Effector memory CD4-positive, alpha-beta T cell (primary cell): Measurements from ENCODE around the gene NPAS3.

ENCODE experiments used
- DNase-seq, 3 donors: peaks; one replicate each; pipeline ENCODE4 v3.0.0-alpha.2; 2020
- H3K27ac ChIP-seq: 2 replicates; pipeline ENCODE4 v1.7.0; 2013; ENCODE audit warnings: mild to moderate bottlenecking, low read length, moderate library complexity; ENCODE audit not compliant: insufficient read depth, poor library complexity, severe bottlenecking
- H3K27me3 ChIP-seq: replicated peaks from 2 replicates; pipeline ENCODE4 v1.7.0; 2013; ENCODE audit warnings: mild to moderate bottlenecking, low read length; ENCODE audit not compliant: insufficient read depth, control insufficient read depth, poor library complexity, severe bottlenecking
- H3K36me3 ChIP-seq: 2 replicates; pipeline ENCODE4 v1.7.0; 2013; ENCODE audit warnings: mild to moderate bottlenecking, low read length, moderate library complexity; ENCODE audit not compliant: control insufficient read depth, insufficient read depth
- H3K4me1 ChIP-seq: 2 replicates; pipeline ENCODE4 v1.7.0; 2013; ENCODE audit warnings: low read length, mild to moderate bottlenecking; ENCODE audit not compliant: control insufficient read depth, insufficient read depth, poor library complexity, severe bottlenecking
- H3K4me3 ChIP-seq: 2 replicates; pipeline ENCODE4 v1.7.0; 2013; ENCODE audit warnings: low read length, low read depth, mild to moderate bottlenecking; ENCODE audit not compliant: insufficient read depth, poor library complexity, severe bottlenecking
- H3K9me3 ChIP-seq: 2 replicates; pipeline ENCODE4 v1.7.0; 2013; ENCODE audit warnings: mild to moderate bottlenecking, low read length, moderate library complexity; ENCODE audit not compliant: control insufficient read depth

Gene NPAS3

GRCh38 chr14:32980178-32980901 is 41.7 kb downstream of the NPAS3 start:
- Histone ChIP-seq H3K4me3 (no peak overlapping the region), H3K27ac (no peak overlapping the region), H3K36me3 (no peaks in the 10 kb centered on the region), H3K9me3 (no peaks in the 10 kb centered on the region), H3K27me3 (no peaks in the 10 kb centered on the region), H3K4me1 (no peaks in the 10 kb centered on the region)
- DNase-seq, result no peak

GRCh38 chr14:32980902-32981501 is 42.3 kb downstream of the NPAS3 start:
- Histone ChIP-seq H3K9me3 (no peaks in the 10 kb centered on the region), H3K4me1 (no peaks in the 10 kb centered on the region), H3K27me3 (no peaks in the 10 kb centered on the region), H3K4me3 (no peak overlapping the region), H3K36me3 (no peaks in the 10 kb centered on the region), H3K27ac (no peak overlapping the region)
- DNase-seq, result no peak

DNA sequence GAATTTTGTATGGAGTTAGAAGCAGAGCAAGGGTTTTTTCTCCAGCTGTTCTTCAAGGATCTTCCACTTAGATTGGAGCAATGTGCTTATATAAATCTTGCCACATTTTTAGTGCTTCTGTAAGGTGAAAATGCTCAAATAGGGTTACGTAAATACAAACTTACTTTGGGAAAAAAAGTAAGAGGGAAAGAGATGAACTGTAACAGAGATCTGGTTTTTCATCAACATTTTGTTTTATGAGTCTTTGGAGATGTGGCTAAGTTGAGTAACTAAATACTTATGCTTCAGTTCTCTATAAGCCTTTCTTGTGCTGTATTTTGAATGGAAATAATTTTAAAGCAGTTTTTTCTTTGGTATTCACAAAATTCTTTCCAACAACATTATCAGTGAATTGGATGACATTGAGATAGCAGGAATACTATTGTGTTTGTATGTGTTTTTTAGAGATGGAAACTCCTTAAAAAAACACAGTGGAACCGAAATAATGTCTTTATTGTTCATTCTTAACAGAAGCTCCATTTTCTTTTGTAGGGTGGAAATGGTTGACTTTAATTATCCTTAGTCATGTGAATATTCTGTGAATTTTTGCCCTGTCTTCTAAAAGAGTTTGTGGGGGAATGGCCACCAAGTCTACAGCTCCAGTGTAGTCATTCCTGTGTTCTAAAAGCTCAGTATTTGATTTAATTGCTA is 45.7 kb downstream of the NPAS3 start:
- Histone ChIP-seq H3K36me3 (no peaks in the 10 kb centered on the region), H3K27me3 (no peaks in the 10 kb centered on the region), H3K9me3 (no peaks in the 10 kb centered on the region), H3K4me1 (no peaks in the 10 kb centered on the region), H3K27ac (no peak overlapping the region), H3K4me3 (no peak overlapping the region)
- no peak for DNase-seq

- no peak for DNase-seq
- H3K9me3 ChIP-seq, result no peaks in the 10 kb centered on the region
- no peak overlapping the region for H3K27ac ChIP-seq
- no peaks in the 10 kb centered on the region for H3K4me1 ChIP-seq
- no peaks in the 10 kb centered on the region for H3K27me3 ChIP-seq
- H3K4me3 ChIP-seq, result no peak overlapping the region
- H3K36me3 ChIP-seq, result no peaks in the 10 kb centered on the region
Observed at GRCh38 chr14:32985866-32986265, 47.2 kb downstream of the NPAS3 start.

- Histone ChIP-seq H3K4me1 (no peaks in the 10 kb centered on the region), H3K27ac (no peak overlapping the region), H3K27me3 (no peaks in the 10 kb centered on the region), H3K9me3 (no peaks in the 10 kb centered on the region), H3K4me3 (no peak overlapping the region), H3K36me3 (no peaks in the 10 kb centered on the region)
- DNase-seq, result no peak
Observed at GRCh38 chr14:32986791-32987540, 48.3 kb downstream of the NPAS3 start.

- Histone ChIP-seq H3K9me3 (no peaks in the 10 kb centered on the region), H3K27me3 (no peaks in the 10 kb centered on the region), H3K36me3 (no peaks in the 10 kb centered on the region), H3K4me3 (no peak overlapping the region), H3K27ac (no peak overlapping the region), H3K4me1 (no peaks in the 10 kb centered on the region)
- no peak for DNase-seq
Observed at GRCh38 chr14:32991691-32992090, 53.0 kb downstream of the NPAS3 start.

GRCh38 chr14:32993921-32994320 is 55.2 kb downstream of the NPAS3 start:
- Histone ChIP-seq H3K4me1 (no peaks in the 10 kb centered on the region), H3K4me3 (no peak overlapping the region)
- no peak for DNase-seq

DNA sequence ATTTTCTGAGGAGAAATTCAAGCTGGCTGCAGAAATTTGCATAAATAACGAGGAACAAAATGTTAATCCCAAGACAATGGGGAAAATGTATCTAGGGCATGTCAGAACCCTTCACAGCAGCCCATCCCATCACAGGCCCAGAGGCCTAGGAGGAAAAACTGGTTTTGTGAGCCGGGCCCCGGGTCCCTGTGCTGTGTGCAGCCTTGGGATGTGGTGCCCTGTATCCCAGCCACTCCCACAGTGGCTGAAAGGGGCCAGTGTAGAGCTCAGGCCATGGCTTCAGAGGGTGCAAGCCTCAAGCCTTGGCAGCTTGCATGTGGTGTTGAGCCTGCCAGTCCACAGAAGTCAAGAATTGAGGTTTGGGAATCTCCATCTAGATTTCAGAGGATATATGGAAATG is 57.7 kb downstream of the NPAS3 start:
- no peaks in the 10 kb centered on the region for H3K36me3 ChIP-seq
- no peak for DNase-seq
- H3K27me3 ChIP-seq, result no peaks in the 10 kb centered on the region
- H3K4me1 ChIP-seq, result no peaks in the 10 kb centered on the region
- no peak overlapping the region for H3K27ac ChIP-seq
- H3K4me3 ChIP-seq, result no peak overlapping the region
- H3K9me3 ChIP-seq, result no peaks in the 10 kb centered on the region

More at GRCh38 chr14:32993921-32994320, 55.2 kb downstream of the NPAS3 start:
- Histone ChIP-seq H3K36me3 (no peaks in the 10 kb centered on the region), H3K9me3 (no peaks in the 10 kb centered on the region), H3K27me3 (no peaks in the 10 kb centered on the region), H3K27ac (no peak overlapping the region)

DNA sequence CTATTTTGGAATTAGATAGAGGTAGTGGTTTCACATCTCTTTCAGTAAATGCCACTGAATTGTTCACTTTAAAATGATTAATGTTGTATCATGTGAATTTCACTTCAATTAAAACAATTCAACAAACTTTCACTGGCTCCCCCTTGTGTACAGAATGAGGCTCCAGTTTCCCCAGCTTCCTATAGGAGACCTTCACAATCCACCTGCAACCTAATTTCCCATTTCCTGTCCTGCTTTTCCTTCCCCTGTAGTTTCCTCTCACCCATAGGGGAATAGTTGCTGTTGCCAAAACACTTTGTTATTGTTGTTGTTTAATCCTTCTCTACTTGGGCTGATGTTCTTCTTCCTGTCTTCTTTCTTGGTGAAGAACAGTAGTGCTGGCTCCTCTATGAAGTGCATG is 59.8 kb downstream of the NPAS3 start:
- H3K4me3 ChIP-seq, result no peak overlapping the region
- no peaks in the 10 kb centered on the region for H3K9me3 ChIP-seq
- DNase-seq, result no peak
- H3K4me1 ChIP-seq, result no peaks in the 10 kb centered on the region
- H3K36me3 ChIP-seq, result no peaks in the 10 kb centered on the region
- H3K27ac ChIP-seq, result no peak overlapping the region
- H3K27me3 ChIP-seq, result no peaks in the 10 kb centered on the region
